ENCODE measurements around the gene THUMPD3. TPM values are rescaled to one million over a fixed set of nuclear protein-coding genes. Genes with fewer than 3 reads are reported as not detected.
A peak's percentile ranks its signal among the peaks of the same experiment; 100 is the strongest.

Gene THUMPD3
- total and polyA plus RNA-seq, 9 of the 15 experiments (the other 6 are each of a cell fraction or from before 2014, with no cell fraction given) = 58.3 to 132 (median 113) TPM

DNA sequence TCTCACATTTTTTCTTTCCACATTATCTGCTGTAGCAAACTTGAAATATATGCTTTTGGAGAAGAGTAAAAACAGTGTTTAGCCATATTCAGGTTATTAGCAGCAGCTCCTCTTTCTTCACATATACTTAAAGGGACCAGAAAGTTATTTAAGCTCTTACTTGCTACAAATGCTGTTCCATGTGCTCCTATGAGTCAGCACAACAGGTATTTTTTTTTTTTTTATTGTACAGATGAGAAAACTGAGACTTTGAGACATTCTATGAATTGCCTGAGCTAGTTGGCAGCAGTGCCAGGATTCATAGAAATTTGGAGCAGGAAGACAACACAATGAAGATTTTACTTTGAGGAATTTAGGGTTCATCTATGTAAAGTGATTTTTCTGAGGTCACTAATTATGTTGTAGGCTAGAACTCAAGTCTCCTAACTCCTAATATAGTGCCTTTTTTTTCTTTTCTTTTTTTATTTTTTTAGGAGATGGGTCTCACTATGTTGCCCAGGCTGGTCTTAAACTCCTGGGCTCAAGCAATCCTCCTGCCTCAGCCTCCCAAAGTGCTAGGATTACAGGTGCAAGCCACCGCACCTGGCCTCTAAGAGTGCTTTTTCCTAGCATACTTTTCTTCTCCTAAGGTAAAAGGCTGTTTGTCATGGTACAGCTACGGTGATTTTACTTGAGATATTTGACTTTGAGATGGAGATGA, 58.1 kb downstream of the THUMPD3 start (continued):
- TF ChIP-seq, protein P1, sequence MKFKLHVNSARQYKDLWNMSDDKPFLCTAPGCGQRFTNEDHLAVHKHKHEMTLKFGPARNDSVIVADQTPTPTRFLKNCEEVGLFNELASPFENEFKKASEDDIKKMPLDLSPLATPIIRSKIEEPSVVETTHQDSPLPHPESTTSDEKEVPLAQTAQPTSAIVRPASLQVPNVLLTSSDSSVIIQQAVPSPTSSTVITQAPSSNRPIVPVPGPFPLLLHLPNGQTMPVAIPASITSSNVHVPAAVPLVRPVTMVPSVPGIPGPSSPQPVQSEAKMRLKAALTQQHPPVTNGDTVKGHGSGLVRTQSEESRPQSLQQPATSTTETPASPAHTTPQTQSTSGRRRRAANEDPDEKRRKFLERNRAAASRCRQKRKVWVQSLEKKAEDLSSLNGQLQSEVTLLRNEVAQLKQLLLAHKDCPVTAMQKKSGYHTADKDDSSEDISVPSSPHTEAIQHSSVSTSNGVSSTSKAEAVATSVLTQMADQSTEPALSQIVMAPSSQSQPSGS (CRISPR knock-in tag; IDR thresholded peaks at IDR 0.05) = no peak
- TF ChIP-seq HNRNPH1 (optimal IDR thresholded peaks at IDR 0.05; ENCODE audit: low read depth, low read length) = no peak
- peak in 1 of 2 experiments; percentile 23 for TF ChIP-seq NCOA2 (IDR thresholded peaks at IDR 0.05; ENCODE audit: partially characterized antibody in 2 of 2)
- TF ChIP-seq ZBTB8A (IDR thresholded peaks at IDR 0.05; ENCODE audit: partially characterized antibody) = no peak
- TF ChIP-seq SIX5 (IDR thresholded peaks at IDR 0.05; ENCODE audit: borderline replicate concordance in 1 of 2, insufficient read depth in 1 of 2, low read depth in 1 of 2, low read length in 2 of 2) = no peak
- no peak for TF ChIP-seq MXI1 (IDR thresholded peaks at IDR 0.05; ENCODE audit: low read depth, low read length)
- TF ChIP-seq DIDO1 (tag; IDR thresholded peaks at IDR 0.05; ENCODE audit: low read depth) = no peak
- TF ChIP-seq KLF13 (tag; IDR thresholded peaks at IDR 0.05; ENCODE audit: borderline replicate concordance, low read depth) = no peak
- 0 out of 2 replicates have a peak, but pooled peaks have one; percentile 48 for TF ChIP-seq DPF2 (IDR thresholded peaks at IDR 0.05)
- TF ChIP-seq ARNT (IDR thresholded peaks at IDR 0.05) = 0 out of 4 replicates have a peak, but pooled peaks of 1 of the 2 experiments have one; percentile 19
- no peak for TF ChIP-seq TCFL5 (CRISPR knock-in tag; conservative IDR thresholded peaks at IDR 0.05)
